HEK293 (cell line): ENCODE data around the gene RHBDL2.
"Not testable (repeated sequence)": the region's sequence is repeated elsewhere in the genome, so short reads cannot be mapped to it uniquely, and the experiment has no call there.

Source experiments
- CTCF ChIA-PET: fragments of 350-600 bp; formaldehyde crosslinking; extraction: SDS; loops from one replicate; lab custom pipeline; 2021; ENCODE audit warnings: antibody characterized with exemption; lab: Yijun Ruan, JAX
- POLR2A ChIA-PET: fragments of 300-600 bp; formaldehyde crosslinking; extraction: SDS; loops from one replicate; lab custom pipeline; 2020; ENCODE audit warnings: antibody characterized with exemption, inconsistent platforms; lab: Yijun Ruan, JAX
- H3K27ac ChIP-seq: fragments of 200-500 bp; sonication (Bioruptor generic); 2 replicates; pipeline ENCODE4 v1.5.1; 2014; ENCODE audit warnings: low read depth, low read length, control low read depth, inconsistent platforms; ENCODE audit errors: extremely low read depth
- H3K36me3 ChIP-seq, 2 experiments: fragments of 200-500 bp in 1 of 2; sonication (Bioruptor generic) in 1 of 2; 1 replicate in 1 of 2; 2 replicates in 1 of 2; pipeline ENCODE4 v1.5.1; 2014 to 2017; ENCODE audit warnings: inconsistent platforms in 2 of 2, low read length in 2 of 2; ENCODE audit not compliant: control insufficient read depth in 2 of 2, insufficient read depth in 1 of 2
- H3K4me1 ChIP-seq: fragments of 200-500 bp; sonication (Bioruptor generic); 2 replicates; pipeline ENCODE4 v1.5.1; 2014; ENCODE audit warnings: mild to moderate bottlenecking, low read length, inconsistent platforms; ENCODE audit not compliant: control insufficient read depth, insufficient read depth
- H3K4me3 ChIP-seq: 2 replicates; pipeline ENCODE4 v1.5.1; 2011; ENCODE audit warnings: low read depth, mild to moderate bottlenecking, control low read depth, low read length, moderate library complexity
- H3K9me3 ChIP-seq: fragments of 200-500 bp; sonication (Bioruptor generic); 2 replicates; pipeline ENCODE4 v1.5.1; 2014; ENCODE audit warnings: low read depth, low read length, inconsistent platforms; ENCODE audit not compliant: control insufficient read depth, insufficient read depth
- BCL6B ChIP-seq: fragments of 450-650 bp; formaldehyde crosslinking; IDR thresholded peaks from 2 replicates; pipeline ENCODE4 v1.5.1; 2017; ENCODE audit warnings: missing biosample characterization, missing genetic modification characterization
- REPIN1 ChIP-seq: fragments of 450-650 bp; formaldehyde crosslinking; IDR thresholded peaks from 2 replicates; pipeline ENCODE4 v1.5.1; 2017; ENCODE audit warnings: missing biosample characterization, missing genetic modification characterization, low read depth
- ZBTB11 ChIP-seq: fragments of 450-650 bp; formaldehyde crosslinking; conservative IDR thresholded peaks from 2 replicates; pipeline ENCODE4 v1.5.1; 2016; ENCODE audit warnings: low read depth, missing biosample characterization, missing genetic modification characterization
- ZNF10 ChIP-seq: fragments of 450-650 bp; formaldehyde crosslinking; IDR thresholded peaks from 2 replicates; pipeline ENCODE4 v1.5.1; 2017; ENCODE audit warnings: missing biosample characterization, missing genetic modification characterization
- ZNF146 ChIP-seq: fragments of 450-650 bp; formaldehyde crosslinking; IDR thresholded peaks from 2 replicates; pipeline ENCODE4 v1.5.1; 2016; ENCODE audit warnings: missing biosample characterization, missing genetic modification characterization
- ZNF155 ChIP-seq: fragments of 450-650 bp; formaldehyde crosslinking; IDR thresholded peaks from 2 replicates; pipeline ENCODE4 v1.5.1; 2016; ENCODE audit warnings: missing biosample characterization, missing genetic modification characterization
- ZNF174 ChIP-seq: fragments of 450-650 bp; formaldehyde crosslinking; IDR thresholded peaks from 2 replicates; pipeline ENCODE4 v1.5.0; 2017; ENCODE audit warnings: missing biosample characterization, mild to moderate bottlenecking, missing genetic modification characterization
- ZNF274 ChIP-seq, 2 experiments: fragments of 200-500 bp in 1 of 2; fragments of 450-650 bp in 1 of 2; sonication (Bioruptor generic) in 1 of 2; formaldehyde crosslinking in 1 of 2; IDR thresholded peaks; 2 replicates each; pipeline versions ENCODE4 v1.5.1 to v1.6.1; 2014 to 2016; ENCODE audit warnings: borderline replicate concordance in 1 of 2, inconsistent platforms in 1 of 2, low read length in 1 of 2, missing biosample characterization in 1 of 2, missing genetic modification characterization in 1 of 2
- ZNF302 ChIP-seq: fragments of 450-650 bp; formaldehyde crosslinking; IDR thresholded peaks from 2 replicates; pipeline ENCODE4 v1.5.1; 2016; ENCODE audit warnings: missing biosample characterization, missing genetic modification characterization, low read depth
- ZNF398 ChIP-seq: fragments of 450-650 bp; formaldehyde crosslinking; IDR thresholded peaks from 2 replicates; pipeline ENCODE4 v1.5.1; 2017; ENCODE audit warnings: missing biosample characterization, missing genetic modification characterization
- ZNF548 ChIP-seq: fragments of 450-650 bp; formaldehyde crosslinking; IDR thresholded peaks from 2 replicates; pipeline ENCODE4 v1.5.1; 2016; ENCODE audit warnings: missing biosample characterization, missing genetic modification characterization
- ZNF629 ChIP-seq: fragments of 450-650 bp; formaldehyde crosslinking; IDR thresholded peaks from 2 replicates; pipeline ENCODE4 v1.5.1; 2017; ENCODE audit warnings: missing biosample characterization, missing genetic modification characterization
- ZNF658 ChIP-seq: fragments of 450-650 bp; formaldehyde crosslinking; IDR thresholded peaks from 2 replicates; pipeline ENCODE4; 2016; ENCODE audit warnings: missing biosample characterization, missing genetic modification characterization
- ZNF664 ChIP-seq: fragments of 450-650 bp; formaldehyde crosslinking; IDR thresholded peaks from 2 replicates; pipeline ENCODE4 v1.5.1; 2016; ENCODE audit warnings: missing biosample characterization, missing genetic modification characterization
- ZNF76 ChIP-seq: fragments of 450-650 bp; formaldehyde crosslinking; IDR thresholded peaks from 2 replicates; pipeline ENCODE4; 2016; ENCODE audit warnings: low read depth, missing biosample characterization, missing genetic modification characterization, borderline replicate concordance
- TF ChIP-seq, protein P1 (sequence below): fragments of 450-650 bp; formaldehyde crosslinking; IDR thresholded peaks from 2 replicates; pipeline ENCODE4 v1.5.1; 2016; ENCODE audit warnings: missing biosample characterization, missing genetic modification characterization, low read depth
- TF ChIP-seq, protein P2 (sequence below): fragments of 450-650 bp; formaldehyde crosslinking; IDR thresholded peaks from 2 replicates; pipeline ENCODE4 v1.5.1; 2016; ENCODE audit warnings: missing biosample characterization, missing genetic modification characterization

RHBDL2 gene

DNA sequence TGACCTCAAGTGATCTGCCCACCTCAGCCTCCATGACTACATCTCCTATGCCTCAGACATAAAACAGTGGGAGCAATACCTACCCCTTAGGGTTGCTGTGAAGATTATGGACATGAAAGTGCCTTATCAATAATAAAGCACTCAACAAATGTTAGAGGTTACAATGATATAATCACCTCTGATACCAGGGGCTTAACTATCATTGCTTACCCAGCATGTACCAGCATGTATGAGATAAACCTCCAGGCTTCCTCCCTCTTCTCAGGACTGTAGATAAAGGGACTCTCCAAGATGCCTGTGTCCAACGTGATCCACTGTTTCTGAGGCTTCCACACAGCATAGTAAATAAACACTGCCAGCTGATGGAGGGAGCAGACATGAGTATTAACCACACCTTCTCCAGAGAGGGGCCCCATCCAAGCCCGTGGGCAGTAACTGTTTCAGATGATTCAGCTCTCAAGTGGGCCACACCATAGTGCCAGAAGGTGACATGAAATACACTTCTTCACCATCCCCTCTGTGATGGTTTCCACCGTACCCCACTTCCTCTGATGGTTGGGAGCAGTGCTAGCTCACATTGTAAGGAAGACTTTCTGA lies 26.2 kb downstream of the RHBDL2 start (continued):
- TF ChIP-seq ZBTB11 (no peak), ZNF629 (no peak)
- TF ChIP-seq, all 188 proteins: peak for 7

DNA sequence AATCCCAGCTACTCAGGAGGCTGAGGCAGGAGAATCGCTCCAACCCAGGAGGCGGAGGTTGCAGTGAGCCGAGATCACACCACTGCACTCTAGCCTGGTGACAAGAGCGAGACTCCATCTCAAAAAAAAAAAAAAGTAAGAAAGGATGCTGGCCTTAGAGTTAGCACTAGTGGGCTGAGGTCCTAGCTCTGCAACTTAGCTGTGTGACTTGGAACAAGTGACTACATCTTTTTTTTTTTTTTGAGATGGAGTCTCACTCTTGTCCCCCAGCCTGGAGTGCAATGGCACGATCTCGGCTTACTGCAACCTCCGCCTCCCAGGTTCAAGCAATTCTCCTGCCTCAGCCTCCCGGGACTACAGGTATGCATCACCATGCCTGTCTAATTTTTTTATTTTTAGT lies 26.7 kb downstream of the RHBDL2 start:
- H3K4me1 ChIP-seq, H3K9me3 ChIP-seq, POLR2A ChIA-PET, H3K36me3 ChIP-seq, H3K27ac ChIP-seq, H3K4me3 ChIP-seq, CTCF ChIA-PET: not testable (repeated sequence)

DNA sequence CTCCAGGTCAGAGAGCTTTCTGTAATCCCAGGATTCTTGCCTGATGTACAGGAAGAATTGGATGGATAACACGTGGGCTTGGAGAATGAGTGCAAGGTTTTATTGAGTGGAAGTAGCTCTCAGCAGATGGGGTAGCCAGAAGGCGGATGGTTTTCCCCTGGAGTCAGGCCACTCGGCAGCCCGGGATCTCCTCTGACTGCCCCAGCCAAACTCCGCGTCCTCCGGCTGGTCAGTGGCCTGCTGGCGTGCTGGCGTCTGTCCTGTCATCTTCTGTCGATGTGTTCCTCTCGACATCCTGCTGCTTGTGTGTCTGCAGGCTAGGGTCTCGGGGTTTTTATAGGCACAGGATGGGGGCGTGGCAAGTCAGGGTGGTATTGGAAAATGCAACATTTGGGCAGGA lies 32.8 kb downstream of the RHBDL2 start:
- Histone ChIP-seq H3K9me3 (no peaks in the 10 kb centered on the region), H3K27ac (no peak overlapping the region), H3K4me1 (no peaks in the 10 kb centered on the region), H3K4me3 (no peak overlapping the region), H3K36me3 (no peaks in the 10 kb centered on the region)
- ChIA-PET POLR2A (no interaction called here), CTCF (no interaction called here)
- no peak for TF ChIP-seq ZNF302
- TF ChIP-seq ZNF146 (tag by site-specific recombination) = no peak
- no peak for TF ChIP-seq ZNF658
- no peak for TF ChIP-seq ZNF548 (tag by site-specific recombination)
- TF ChIP-seq ZNF398 (tag by site-specific recombination) = no peak
- no peak for TF ChIP-seq REPIN1
- TF ChIP-seq, protein P1, sequence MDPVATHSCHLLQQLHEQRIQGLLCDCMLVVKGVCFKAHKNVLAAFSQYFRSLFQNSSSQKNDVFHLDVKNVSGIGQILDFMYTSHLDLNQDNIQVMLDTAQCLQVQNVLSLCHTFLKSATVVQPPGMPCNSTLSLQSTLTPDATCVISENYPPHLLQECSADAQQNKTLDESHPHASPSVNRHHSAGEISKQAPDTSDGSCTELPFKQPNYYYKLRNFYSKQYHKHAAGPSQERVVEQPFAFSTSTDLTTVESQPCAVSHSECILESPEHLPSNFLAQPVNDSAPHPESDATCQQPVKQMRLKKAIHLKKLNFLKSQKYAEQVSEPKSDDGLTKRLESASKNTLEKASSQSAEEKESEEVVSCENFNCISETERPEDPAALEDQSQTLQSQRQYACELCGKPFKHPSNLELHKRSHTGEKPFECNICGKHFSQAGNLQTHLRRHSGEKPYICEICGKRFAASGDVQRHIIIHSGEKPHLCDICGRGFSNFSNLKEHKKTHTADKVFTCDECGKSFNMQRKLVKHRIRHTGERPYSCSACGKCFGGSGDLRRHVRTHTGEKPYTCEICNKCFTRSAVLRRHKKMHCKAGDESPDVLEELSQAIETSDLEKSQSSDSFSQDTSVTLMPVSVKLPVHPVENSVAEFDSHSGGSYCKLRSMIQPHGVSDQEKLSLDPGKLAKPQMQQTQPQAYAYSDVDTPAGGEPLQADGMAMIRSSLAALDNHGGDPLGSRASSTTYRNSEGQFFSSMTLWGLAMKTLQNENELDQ (tag by site-specific recombination) = no peak
- no peak for TF ChIP-seq ZNF76 (tag by site-specific recombination)
- no peak for TF ChIP-seq BCL6B (tag by site-specific recombination)
- TF ChIP-seq ZNF664 (tag by site-specific recombination) = no peak
- no peak for TF ChIP-seq ZNF155
- no peak for TF ChIP-seq ZNF174 (tag by site-specific recombination)
- TF ChIP-seq ZNF274 (IDR thresholded peaks at IDR 0.05; ENCODE audit: low read length) = no peak
- TF ChIP-seq ZNF274 (tag by site-specific recombination; IDR thresholded peaks at IDR 0.05; ENCODE audit: borderline replicate concordance) = no peak
- TF ChIP-seq, protein P2, sequence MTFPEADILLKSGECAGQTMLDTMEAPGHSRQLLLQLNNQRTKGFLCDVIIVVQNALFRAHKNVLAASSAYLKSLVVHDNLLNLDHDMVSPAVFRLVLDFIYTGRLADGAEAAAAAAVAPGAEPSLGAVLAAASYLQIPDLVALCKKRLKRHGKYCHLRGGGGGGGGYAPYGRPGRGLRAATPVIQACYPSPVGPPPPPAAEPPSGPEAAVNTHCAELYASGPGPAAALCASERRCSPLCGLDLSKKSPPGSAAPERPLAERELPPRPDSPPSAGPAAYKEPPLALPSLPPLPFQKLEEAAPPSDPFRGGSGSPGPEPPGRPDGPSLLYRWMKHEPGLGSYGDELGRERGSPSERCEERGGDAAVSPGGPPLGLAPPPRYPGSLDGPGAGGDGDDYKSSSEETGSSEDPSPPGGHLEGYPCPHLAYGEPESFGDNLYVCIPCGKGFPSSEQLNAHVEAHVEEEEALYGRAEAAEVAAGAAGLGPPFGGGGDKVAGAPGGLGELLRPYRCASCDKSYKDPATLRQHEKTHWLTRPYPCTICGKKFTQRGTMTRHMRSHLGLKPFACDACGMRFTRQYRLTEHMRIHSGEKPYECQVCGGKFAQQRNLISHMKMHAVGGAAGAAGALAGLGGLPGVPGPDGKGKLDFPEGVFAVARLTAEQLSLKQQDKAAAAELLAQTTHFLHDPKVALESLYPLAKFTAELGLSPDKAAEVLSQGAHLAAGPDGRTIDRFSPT (tag by site-specific recombination) = no peak
- no peak for TF ChIP-seq ZNF10 (tag by site-specific recombination)
